Sigmoid colon (tissue), 7 donors: ENCODE measurements around the gene UNC79. TPM values are rescaled to one million over a fixed set of nuclear protein-coding genes. Genes with fewer than 3 reads are reported as not detected.
A peak's percentile ranks its signal among the peaks of the same experiment; 100 is the strongest.

Experiments
- DNase-seq: peaks from one replicate; pipeline ENCODE4 v3.0.0-alpha.2; 2019
- H3K27ac ChIP-seq, 4 donors: fragments of 200-600 bp; sonication (generic); one replicate each; pipeline ENCODE4 v1.5.1; 2016 to 2019; ENCODE audit warnings: mild to moderate bottlenecking in 1 of 4
- H3K27me3 ChIP-seq, 3 donors: fragments of 200-600 bp; sonication (generic); one replicate each; pipeline ENCODE4 v1.5.1; 2019; ENCODE audit warnings: mild to moderate bottlenecking in 1 of 3
- H3K36me3 ChIP-seq, 4 donors: fragments of 200-600 bp; sonication (generic); one replicate each; pipeline ENCODE4 v1.5.1; 2016 to 2019
- H3K4me1 ChIP-seq, 4 donors: fragments of 200-600 bp; sonication (generic); one replicate each; pipeline ENCODE4 v1.5.1; 2017 to 2019
- H3K4me3 ChIP-seq, 4 donors: fragments of 200-600 bp; sonication (generic); one replicate each; pipeline ENCODE4 v1.5.1; 2017 to 2019; ENCODE audit warnings: mild to moderate bottlenecking in 2 of 4, moderate library complexity in 1 of 4
- H3K9me3 ChIP-seq, 4 donors: fragments of 200-600 bp in 3 of 4; sonication (generic) in 3 of 4; one replicate each; pipeline versions ENCODE4 v1.5.1 to v1.6.1; 2013 to 2019
- EP300 ChIP-seq, 4 donors: sonication (generic); formaldehyde crosslinking; IDR thresholded peaks; one replicate each; pipeline ENCODE4 v1.6.1; 2017; ENCODE audit warnings: antibody characterized with exemption in 4 of 4
- POLR2A ChIP-seq, 2 donors: fragments of 450-650 bp; IDR thresholded peaks; one replicate each; pipeline ENCODE4 v1.6.1; 2016; ENCODE audit warnings: antibody characterized with exemption in 2 of 2, mild to moderate bottlenecking in 2 of 2, moderate library complexity in 2 of 2
- POLR2AphosphoS5 ChIP-seq, 4 donors: sonication (generic); formaldehyde crosslinking; IDR thresholded peaks; one replicate each; pipeline ENCODE4 v1.6.1; 2017; ENCODE audit warnings: antibody characterized with exemption in 4 of 4
- WGBS, 2 donors: extraction: QIAGEN DNeasy Blood & Tissue Kit; methylation state at CpG; one replicate each; pipeline ENCODE4 v1.1.7; 2013; 5-methylcytosine and 5-hydroxymethylcytosine counted together
- intact Hi-C: fragments of 100-400 bp; cut with DNase I; formaldehyde crosslinking; loops from one replicate; pipeline ENCODE4 v1.15.1; 2023
- polyA plus RNA-seq, 3 donors: library from polyadenylated mRNA; stranded (reverse); fragments of 200-250 nt; gene quantifications; one replicate each; pipeline ENCODE4 v1.2.3, GENCODE V29; 2013
- total RNA-seq, 4 donors: library from RNA; depleted of rRNA; stranded (reverse); fragments of >200 nt; gene quantifications; one replicate each; pipeline ENCODE4 v1.1.0, GENCODE V29; 2016
- TF ChIP-seq, protein P1 (sequence below), 4 experiments: fragments of 450-650 bp in 3 of 4; fragments of 200-600 bp in 1 of 4; IDR thresholded peaks; one replicate each; pipeline ENCODE4 v1.5.1; 2016 to 2019; ENCODE audit warnings: antibody characterized with exemption in 4 of 4, mild to moderate bottlenecking in 3 of 4, moderate library complexity in 2 of 4
- donor health status: healthy with polysubstance abuse.
- donor health status: Bipolar disorder and iron deficiency.
- donor health status: healthy.

The UNC79 gene
- total and polyA plus RNA-seq, 7 donors: 0.15 to 1.4 (median 0.81) TPM; not detected in 2

DNA sequence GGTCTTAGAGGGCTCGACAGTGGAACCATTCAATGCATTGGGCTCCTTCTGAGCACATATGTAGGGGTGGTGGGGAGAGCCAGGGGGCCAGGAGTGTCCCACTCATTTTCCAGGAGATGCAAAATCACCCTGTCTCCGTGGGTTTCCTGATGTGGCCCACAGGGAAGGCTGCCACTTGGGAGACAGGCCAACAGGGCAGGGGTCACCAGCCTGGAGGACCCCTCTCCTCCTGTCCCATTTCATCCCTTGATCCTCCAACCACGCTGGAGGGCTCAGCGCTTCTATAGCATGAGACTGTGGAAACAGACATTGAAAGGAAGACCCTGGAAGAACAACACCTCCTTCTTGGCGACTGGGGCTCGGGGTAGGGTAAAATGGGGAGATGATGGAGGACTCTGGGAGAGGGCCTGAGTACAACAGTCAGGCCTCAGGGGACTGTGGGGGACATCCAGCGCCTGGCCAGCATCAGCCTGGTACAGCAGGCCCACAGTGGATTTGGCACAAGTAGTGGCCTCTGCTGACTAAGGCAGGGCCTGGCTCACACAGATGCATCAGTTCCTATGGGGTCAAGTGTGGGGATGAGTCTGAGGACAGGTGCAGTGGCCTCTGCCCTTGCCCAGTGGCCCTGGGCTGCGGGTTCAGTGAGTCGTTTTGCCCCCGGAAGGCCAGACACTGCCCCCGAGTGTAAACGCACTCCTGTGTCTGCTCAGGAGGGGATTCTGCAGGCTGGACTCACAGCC lies 289.5 kb downstream of the UNC79 start:
- Histone ChIP-seq H3K27ac (no peak overlapping the region), H3K4me1 (no peaks in the 10 kb centered on the region), H3K9me3 (no peaks in the 10 kb centered on the region), H3K27me3 (no peaks in the 10 kb centered on the region), H3K4me3 (no peak overlapping the region), H3K36me3 (peaks cover 0 to 18% (median 0%) of the 10 kb centered on the region in 4 donors)
- TF ChIP-seq POLR2A (IDR thresholded peaks at IDR 0.05) (no peak), EP300 (IDR thresholded peaks at IDR 0.05) (no peak), POLR2AphosphoS5 (IDR thresholded peaks at IDR 0.05) (no peak)
- TF ChIP-seq, protein P1, sequence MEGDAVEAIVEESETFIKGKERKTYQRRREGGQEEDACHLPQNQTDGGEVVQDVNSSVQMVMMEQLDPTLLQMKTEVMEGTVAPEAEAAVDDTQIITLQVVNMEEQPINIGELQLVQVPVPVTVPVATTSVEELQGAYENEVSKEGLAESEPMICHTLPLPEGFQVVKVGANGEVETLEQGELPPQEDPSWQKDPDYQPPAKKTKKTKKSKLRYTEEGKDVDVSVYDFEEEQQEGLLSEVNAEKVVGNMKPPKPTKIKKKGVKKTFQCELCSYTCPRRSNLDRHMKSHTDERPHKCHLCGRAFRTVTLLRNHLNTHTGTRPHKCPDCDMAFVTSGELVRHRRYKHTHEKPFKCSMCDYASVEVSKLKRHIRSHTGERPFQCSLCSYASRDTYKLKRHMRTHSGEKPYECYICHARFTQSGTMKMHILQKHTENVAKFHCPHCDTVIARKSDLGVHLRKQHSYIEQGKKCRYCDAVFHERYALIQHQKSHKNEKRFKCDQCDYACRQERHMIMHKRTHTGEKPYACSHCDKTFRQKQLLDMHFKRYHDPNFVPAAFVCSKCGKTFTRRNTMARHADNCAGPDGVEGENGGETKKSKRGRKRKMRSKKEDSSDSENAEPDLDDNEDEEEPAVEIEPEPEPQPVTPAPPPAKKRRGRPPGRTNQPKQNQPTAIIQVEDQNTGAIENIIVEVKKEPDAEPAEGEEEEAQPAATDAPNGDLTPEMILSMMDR (IDR thresholded peaks at IDR 0.05): no peak
- intact Hi-C loops: no loop called here
- WGBS, 2 donors: 68 to 79% methylated on average over 12 of the region's 12 CpGs
- DNase-seq: peak; percentile 54

DNA sequence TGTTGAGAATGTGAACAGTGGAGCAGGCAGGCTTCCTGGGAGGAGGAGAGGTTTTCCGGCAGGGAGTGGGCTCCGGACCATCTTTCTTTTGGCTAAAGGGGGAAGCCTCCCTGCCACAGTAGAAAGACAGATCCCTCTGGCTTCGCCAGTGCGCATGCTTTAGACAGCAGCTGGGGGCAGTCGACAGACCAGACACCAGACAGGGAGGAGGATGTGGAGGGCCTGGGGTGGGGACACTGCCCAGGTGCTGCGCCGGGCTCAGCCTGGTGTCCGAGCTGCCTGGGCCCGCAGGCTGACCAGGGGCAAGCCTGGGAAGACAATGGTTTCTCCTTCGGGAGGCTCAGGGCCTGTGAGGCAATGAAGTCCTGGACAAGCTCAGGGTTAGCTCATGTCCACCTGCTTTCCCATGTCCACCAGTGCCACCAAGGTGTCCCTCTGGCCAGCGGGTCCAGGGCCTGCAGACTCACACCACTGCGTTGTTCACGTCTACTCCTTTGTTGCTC lies 290.3 kb downstream of the UNC79 start:
- no peak overlapping the region for H3K27ac ChIP-seq
- no peaks in the 10 kb centered on the region for H3K9me3 ChIP-seq
- TF ChIP-seq, protein P1 (IDR thresholded peaks at IDR 0.05): no peak
- no peak for TF ChIP-seq POLR2AphosphoS5 (IDR thresholded peaks at IDR 0.05)
- no peak for TF ChIP-seq POLR2A (IDR thresholded peaks at IDR 0.05)
- TF ChIP-seq EP300 (IDR thresholded peaks at IDR 0.05): no peak
- intact Hi-C loops: no loop called here
- DNase-seq: peak; percentile 53
- H3K27me3 ChIP-seq: no peaks in the 10 kb centered on the region
- H3K4me3 ChIP-seq: no peak overlapping the region
- H3K36me3 ChIP-seq: peaks cover 0 to 21% (median 0%) of the 10 kb centered on the region in 4 donors
- 91 to 92% methylated on average over 13 of the region's 13 CpGs for WGBS, 2 donors
- H3K4me1 ChIP-seq: no peaks in the 10 kb centered on the region

DNA sequence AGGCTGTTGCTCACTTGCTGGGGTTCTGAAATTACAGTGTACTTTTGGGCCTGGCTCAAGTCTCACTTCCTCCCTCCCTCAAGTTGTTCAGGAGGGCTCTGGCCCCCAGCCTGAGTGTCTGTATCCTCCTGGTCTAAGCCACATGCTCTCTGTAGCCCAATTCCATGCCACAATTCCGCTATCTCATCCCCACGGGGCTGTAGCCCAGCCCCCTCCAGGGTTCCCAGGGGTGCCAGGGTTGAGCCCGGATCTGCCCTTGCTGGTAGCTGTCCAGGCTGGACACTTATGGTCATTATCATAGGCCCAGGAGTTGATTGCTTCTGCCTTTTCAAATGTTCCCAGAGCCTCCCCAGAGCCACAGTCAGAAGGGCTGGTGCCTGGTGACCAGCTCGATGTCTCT lies 292.3 kb downstream of the UNC79 start:
- no peaks in the 10 kb centered on the region for H3K9me3 ChIP-seq
- 84 to 85% methylated on average over 4 of the region's 4 CpGs for WGBS, 2 donors
- peak; percentile 57 for DNase-seq
- no peak overlapping the region for H3K4me3 ChIP-seq
- TF ChIP-seq POLR2AphosphoS5 (IDR thresholded peaks at IDR 0.05) (no peak), EP300 (IDR thresholded peaks at IDR 0.05) (no peak), POLR2A (IDR thresholded peaks at IDR 0.05) (no peak)
- TF ChIP-seq, protein P1 (IDR thresholded peaks at IDR 0.05): no peak
- H3K4me1 ChIP-seq: no peaks in the 10 kb centered on the region
- peaks cover 0 to 21% (median 0%) of the 10 kb centered on the region in 4 donors for H3K36me3 ChIP-seq
- intact Hi-C loops: no loop called here
- H3K27me3 ChIP-seq: no peaks in the 10 kb centered on the region
- H3K27ac ChIP-seq: no peak overlapping the region

DNA sequence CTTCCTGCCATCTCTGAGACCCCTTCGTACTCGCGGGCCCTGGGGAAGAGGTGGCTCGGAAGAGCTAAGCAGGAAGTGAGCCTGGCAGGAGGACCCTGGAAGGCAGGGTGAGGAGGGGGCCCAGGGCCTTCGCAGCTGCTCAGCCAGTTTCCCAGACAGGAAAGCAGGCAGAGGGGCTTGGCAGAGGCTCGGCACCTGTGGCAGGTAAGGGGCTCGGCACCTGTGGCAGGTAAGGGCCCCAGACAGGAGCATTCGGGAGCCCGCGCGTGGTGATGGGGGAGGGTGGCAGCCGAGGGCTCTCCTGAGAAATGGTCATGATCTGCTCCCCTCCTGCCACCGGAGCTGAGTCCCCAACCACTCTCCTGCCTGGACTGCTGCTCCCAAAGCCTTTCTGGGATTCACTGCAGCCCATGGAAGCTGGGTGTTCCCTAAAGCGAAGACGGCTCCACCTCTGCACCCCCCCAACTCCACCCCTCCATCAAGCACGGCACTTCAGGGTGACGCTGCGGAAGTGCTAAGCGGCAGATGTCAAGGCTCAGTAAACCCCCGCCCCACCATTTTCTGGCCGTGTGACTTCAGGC lies 294.4 kb downstream of the UNC79 start:
- H3K27ac ChIP-seq: peak overlapping the region in 1 of 4 donors; percentile 23
- H3K9me3 ChIP-seq: no peaks in the 10 kb centered on the region
- no peak overlapping the region for H3K4me3 ChIP-seq
- no peaks in the 10 kb centered on the region for H3K27me3 ChIP-seq
- TF ChIP-seq, protein P1 (IDR thresholded peaks at IDR 0.05): no peak
- TF ChIP-seq POLR2AphosphoS5 (IDR thresholded peaks at IDR 0.05) (no peak), EP300 (IDR thresholded peaks at IDR 0.05) (no peak), POLR2A (IDR thresholded peaks at IDR 0.05) (no peak)
- 74 to 85% methylated on average over 21 of the region's 21 CpGs for WGBS, 2 donors
- H3K36me3 ChIP-seq: peaks cover 0 to 29% (median 0%) of the 10 kb centered on the region in 4 donors
- peak; percentile 56 for DNase-seq
- H3K4me1 ChIP-seq: no peaks in the 10 kb centered on the region
- intact Hi-C loops: no loop called here
